Bronchial epithelial cell (primary cell): Measurements from ENCODE around the gene CHD5. TPM values are rescaled to one million over a fixed set of nuclear protein-coding genes. Genes with fewer than 3 reads are reported as not detected.

ENCODE experiments used
- DNase-seq: peaks from one replicate; pipeline ENCODE4 v3.0.0-alpha.2; 2010; ENCODE audit warnings: low read depth
- FAIRE-seq: peaks from 2 replicates; lab custom pipeline; 2011; peaks lifted over from hg19 to GRCh38; lab: Jason Lieb, UNC
- H3K27me3 ChIP-seq: 2 replicates; pipeline ENCODE4 v1.5.1; 2011; ENCODE audit warnings: low read length; ENCODE audit not compliant: control insufficient read depth, insufficient read depth
- H3K36me3 ChIP-seq: 2 replicates; pipeline ENCODE4 v1.5.1; 2011; ENCODE audit warnings: low read length; ENCODE audit not compliant: control insufficient read depth, insufficient read depth
- H3K4me3 ChIP-seq: 2 replicates; pipeline ENCODE4 v1.5.1; 2011; ENCODE audit warnings: mild to moderate bottlenecking, low read depth, low read length, control low read depth
- CTCF ChIP-seq: IDR thresholded peaks from 2 replicates; pipeline ENCODE4 v1.5.1; 2011; ENCODE audit warnings: mild to moderate bottlenecking, moderate library complexity, low read length, control low read depth, inconsistent platforms; ENCODE audit not compliant: insufficient read depth, severe bottlenecking
- total RNA-seq: library from RNA; depleted of rRNA; stranded (reverse); fragments of >200 nt; gene quantifications from 2 replicates; pipeline ENCODE4 v1.2.1, GENCODE V29; 2014

Gene CHD5
- total RNA-seq, 1 donor from 2014 or later, result 0.26 TPM

DNA sequence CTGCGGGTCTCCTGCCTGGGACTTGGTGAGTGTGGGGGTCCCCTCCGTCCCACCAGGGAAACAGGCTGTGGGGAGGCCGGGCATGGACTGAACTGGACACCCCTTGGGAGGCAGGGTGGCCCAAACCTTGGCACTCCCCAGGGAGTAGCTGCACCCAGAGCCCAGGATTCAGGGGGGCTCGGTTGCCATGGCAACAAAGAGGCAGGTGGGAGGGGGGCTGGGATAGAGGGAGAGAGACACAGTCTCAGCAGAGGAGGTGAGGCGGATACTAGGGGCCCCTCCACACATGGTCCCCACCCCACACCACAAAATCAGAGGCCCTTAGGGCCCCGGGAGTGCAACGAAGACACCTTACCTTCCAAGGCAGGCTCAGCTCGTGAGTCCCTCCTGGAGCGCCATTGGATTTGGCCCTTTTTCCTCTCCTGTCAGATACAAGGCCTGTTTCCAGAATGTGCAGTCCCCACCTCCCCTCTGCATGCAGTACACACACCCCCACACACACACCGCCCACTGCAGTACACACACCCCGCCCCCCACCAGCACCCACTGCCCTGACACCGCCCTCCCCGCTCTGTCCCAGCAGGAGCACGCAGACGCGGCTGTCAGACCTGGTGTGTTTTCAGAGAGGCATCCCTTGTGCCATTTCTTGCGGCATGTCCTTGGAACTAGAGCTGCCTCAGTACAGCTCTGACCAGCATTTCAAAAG, 107.2 kb downstream of the CHD5 start:
- TF ChIP-seq CTCF, result no peak
- DNase-seq (no peak), FAIRE-seq (no peak)
- H3K36me3 ChIP-seq, result no peaks in the 10 kb centered on the region
- H3K4me3 ChIP-seq, result no peak overlapping the region
- H3K27me3 ChIP-seq, result peaks cover 2% of the 10 kb centered on the region

- DNase-seq, result no peak
- H3K4me3 ChIP-seq, result no peak overlapping the region
- no peaks in the 10 kb centered on the region for H3K36me3 ChIP-seq
- peaks cover 2% of the 10 kb centered on the region for H3K27me3 ChIP-seq
- FAIRE-seq, result no peak
- TF ChIP-seq CTCF, result no peak
Measured at GRCh38 chr1:6071219-6071618, 108.9 kb downstream of the CHD5 start.

GRCh38 chr1:6070450-6070974, 109.6 kb downstream of the CHD5 start:
- peaks cover 2% of the 10 kb centered on the region for H3K27me3 ChIP-seq
- H3K36me3 ChIP-seq, result no peaks in the 10 kb centered on the region
- TF ChIP-seq CTCF, result no peak
- DNase-seq, result no peak
- H3K4me3 ChIP-seq, result no peak overlapping the region
- FAIRE-seq, result no peak

GRCh38 chr1:6069573-6069972, 110.5 kb downstream of the CHD5 start:
- FAIRE-seq, result no peak

GRCh38 chr1:6068932-6069331, 111.2 kb downstream of the CHD5 start:
- Histone ChIP-seq H3K4me3 (no peak overlapping the region), H3K27me3 (peaks cover 3% of the 10 kb centered on the region), H3K36me3 (no peaks in the 10 kb centered on the region)
- no peak for DNase-seq
- FAIRE-seq, result no peak
- TF ChIP-seq CTCF, result no peak

More at GRCh38 chr1:6069573-6069972, 110.5 kb downstream of the CHD5 start:
- Histone ChIP-seq H3K27me3 (peaks cover 3% of the 10 kb centered on the region), H3K4me3 (no peak overlapping the region), H3K36me3 (no peaks in the 10 kb centered on the region)
- no peak for TF ChIP-seq CTCF
- no peak for DNase-seq
